ENCODE data around the gene ZCCHC2. TPM values are rescaled to one million over a fixed set of nuclear protein-coding genes. Genes with fewer than 3 reads are reported as not detected.

The ZCCHC2 gene
- total and polyA plus RNA-seq, 2 of the 13 experiments (the other 11 are each of a cell fraction or from before 2014, with no cell fraction given) = 62.5 to 76.1 TPM

DNA sequence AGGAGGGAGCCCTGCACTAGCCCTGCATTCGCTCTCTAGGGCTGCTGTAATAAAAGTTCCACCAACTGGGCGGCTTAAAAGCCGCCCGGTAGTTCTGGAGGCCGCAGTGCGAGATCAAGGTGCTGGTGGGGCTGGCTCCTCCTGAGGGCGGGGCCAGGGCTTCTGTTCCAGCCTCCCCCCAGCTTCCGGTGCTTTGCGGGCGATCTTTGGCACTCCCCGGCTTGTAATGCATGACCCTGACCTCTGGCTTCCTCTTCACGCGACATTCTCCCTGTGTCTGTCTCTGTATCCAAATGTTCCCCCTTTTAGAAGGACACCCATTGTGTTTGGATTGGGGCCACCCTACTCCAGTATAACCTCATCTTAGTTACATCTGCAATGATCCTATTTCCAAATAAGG lies 84.5 kb downstream of the ZCCHC2 start (continued):
- TF ChIP-seq SNAPC4 (CRISPR knock-in tag; IDR thresholded peaks at IDR 0.05) (no peak), ZNF770 (CRISPR knock-in tag; IDR thresholded peaks at IDR 0.05) (no peak), CC2D1A (CRISPR knock-in tag; IDR thresholded peaks at IDR 0.05) (no peak), ZFP36L1 (CRISPR knock-in tag; IDR thresholded peaks at IDR 0.05) (no peak), ARID2 (CRISPR knock-in tag; IDR thresholded peaks at IDR 0.05; ENCODE audit: borderline replicate concordance) (no peak), ZNF17 (CRISPR knock-in tag; IDR thresholded peaks at IDR 0.05) (no peak), JUND (CRISPR knock-in tag; IDR thresholded peaks at IDR 0.05) (no peak), HOXA5 (CRISPR knock-in tag; IDR thresholded peaks at IDR 0.05) (no peak), ZNF740 (CRISPR knock-in tag; IDR thresholded peaks at IDR 0.05) (no peak), GABPA (IDR thresholded peaks at IDR 0.05; ENCODE audit: low read depth, low read length) (peak; percentile 17; the same call in 1 of the 2 replicates), GABPA (CRISPR knock-in tag; IDR thresholded peaks at IDR 0.05; ENCODE audit: low read depth) (peak; percentile 81), PCBP1 (IDR thresholded peaks at IDR 0.05; ENCODE audit: borderline replicate concordance, low read depth, low read length) (no peak), ZNF414 (CRISPR knock-in tag; IDR thresholded peaks at IDR 0.05) (no peak), MTA1 (CRISPR knock-in tag; IDR thresholded peaks at IDR 0.05; ENCODE audit: borderline replicate concordance) (0 out of 2 replicates have a peak, but pooled peaks have one; percentile 23), ZNF660 (CRISPR knock-in tag; IDR thresholded peaks at IDR 0.05; ENCODE audit: borderline replicate concordance, low read depth) (no peak), HES4 (CRISPR knock-in tag; IDR thresholded peaks at IDR 0.05; ENCODE audit: borderline replicate concordance) (no peak), ZNF724P (CRISPR knock-in tag; IDR thresholded peaks at IDR 0.05; ENCODE audit: borderline replicate concordance) (no peak)
- TF ChIP-seq, protein P1, sequence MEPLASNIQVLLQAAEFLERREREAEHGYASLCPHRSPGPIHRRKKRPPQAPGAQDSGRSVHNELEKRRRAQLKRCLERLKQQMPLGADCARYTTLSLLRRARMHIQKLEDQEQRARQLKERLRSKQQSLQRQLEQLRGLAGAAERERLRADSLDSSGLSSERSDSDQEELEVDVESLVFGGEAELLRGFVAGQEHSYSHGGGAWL (CRISPR knock-in tag; IDR thresholded peaks at IDR 0.05) = no peak
